D341Med (cell line): Measurements from ENCODE around the gene LUC7L.
"Not testable (repeated sequence)": the region's sequence is repeated elsewhere in the genome, so short reads cannot be mapped to it uniquely, and the experiment has no call there.

ENCODE experiments used
- DNase-seq: peaks from one replicate; pipeline ENCODE4 v3.0.0; 2012; ENCODE audit warnings: low spot score

LUC7L gene

GRCh38 chr16:228852-229730, at the start of gene LUC7L:
LUC7L (minus strand) TSS chr16:229449; CDS start chr16:229339, 110 bp downstream.
- DNase-seq, result peak; percentile 97

DNA sequence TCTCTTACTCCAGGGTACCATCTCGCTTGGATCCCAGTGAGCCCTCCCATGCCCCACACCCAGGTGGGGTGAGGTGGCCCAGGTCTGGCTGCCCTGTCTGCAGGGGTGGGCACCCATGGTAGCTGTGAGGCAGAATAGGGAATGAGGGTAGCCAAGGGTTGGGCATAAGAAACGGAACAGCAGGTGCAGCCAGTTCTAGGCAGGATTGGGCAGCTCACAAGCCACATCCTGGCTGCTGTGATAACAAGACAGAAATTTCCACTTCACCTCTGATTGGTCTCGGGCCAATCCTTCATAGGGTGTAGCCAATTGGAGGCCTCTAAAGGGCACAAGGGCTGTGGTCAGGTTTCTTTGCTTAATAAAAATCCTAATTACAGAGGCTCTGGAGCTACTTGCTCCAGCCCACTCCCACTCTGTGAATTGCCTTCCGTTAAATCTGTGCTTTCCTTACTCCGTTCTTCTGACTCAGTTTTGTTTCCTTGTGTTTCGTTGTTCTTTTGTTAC, 49.7 kb upstream of the LUC7L start:
- no peak for DNase-seq

DNA sequence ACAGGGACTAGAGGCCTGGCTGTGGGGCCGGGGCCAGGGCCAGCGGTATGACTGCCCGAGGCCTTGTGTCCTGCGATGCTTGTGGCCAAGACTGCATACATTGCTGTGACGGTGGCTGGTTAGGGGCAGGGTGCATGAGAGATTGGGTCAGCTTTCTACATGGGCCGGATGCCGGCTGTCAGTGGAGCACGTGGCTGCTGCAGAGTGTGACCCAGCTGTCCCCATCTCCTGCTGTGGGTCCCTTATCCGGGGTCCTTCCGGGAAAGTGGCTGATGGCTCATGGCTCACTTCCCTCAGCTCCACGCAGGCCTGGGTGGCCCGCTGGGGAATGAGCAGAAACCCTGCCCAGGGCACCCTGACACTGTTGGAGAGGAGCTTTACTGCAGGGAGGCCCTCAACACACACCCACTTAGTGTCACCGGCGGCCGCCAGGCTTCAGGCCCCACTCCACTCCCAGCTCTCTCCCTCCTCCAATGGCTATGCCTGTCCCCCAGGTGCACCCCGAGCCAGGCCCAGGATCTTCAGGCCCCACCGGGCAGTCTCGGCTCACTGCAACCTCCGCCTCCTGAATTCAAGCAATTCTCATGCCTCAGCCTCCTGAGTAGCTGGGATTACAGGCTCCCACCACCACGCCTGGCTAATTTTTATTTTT, 47.3 kb upstream of the LUC7L start:
- no peak for DNase-seq

DNA sequence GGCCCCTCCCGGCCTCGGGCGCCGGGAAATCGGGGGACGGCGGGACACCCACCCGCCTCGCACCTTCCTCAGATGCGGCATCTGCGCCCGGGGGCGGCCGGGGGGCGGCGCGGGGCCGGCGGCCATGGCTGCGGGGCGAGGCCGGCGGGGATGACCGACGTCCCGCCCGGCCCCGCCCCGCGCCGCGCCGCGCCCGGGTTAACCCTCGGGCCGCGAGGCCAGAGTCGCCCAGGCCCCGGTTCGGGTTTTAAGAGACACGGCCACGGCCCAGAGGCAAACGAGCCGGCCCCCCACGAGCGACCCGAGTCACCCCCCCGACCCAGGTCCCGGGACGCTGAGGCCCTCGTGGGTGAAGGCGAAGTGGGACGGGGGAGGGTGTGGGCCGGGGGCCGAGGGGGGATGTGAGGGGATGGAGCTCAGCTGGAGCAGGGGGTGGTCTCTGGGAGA, 46.6 kb upstream of the LUC7L start, which contains the start of gene RGS11:
Gene RGS11, minus strand, starts transcription at position 159 of the 447 bp plus-strand sequence. Its CDS starts 33 bp downstream, at position 126.
- DNase-seq, result no peak

DNA sequence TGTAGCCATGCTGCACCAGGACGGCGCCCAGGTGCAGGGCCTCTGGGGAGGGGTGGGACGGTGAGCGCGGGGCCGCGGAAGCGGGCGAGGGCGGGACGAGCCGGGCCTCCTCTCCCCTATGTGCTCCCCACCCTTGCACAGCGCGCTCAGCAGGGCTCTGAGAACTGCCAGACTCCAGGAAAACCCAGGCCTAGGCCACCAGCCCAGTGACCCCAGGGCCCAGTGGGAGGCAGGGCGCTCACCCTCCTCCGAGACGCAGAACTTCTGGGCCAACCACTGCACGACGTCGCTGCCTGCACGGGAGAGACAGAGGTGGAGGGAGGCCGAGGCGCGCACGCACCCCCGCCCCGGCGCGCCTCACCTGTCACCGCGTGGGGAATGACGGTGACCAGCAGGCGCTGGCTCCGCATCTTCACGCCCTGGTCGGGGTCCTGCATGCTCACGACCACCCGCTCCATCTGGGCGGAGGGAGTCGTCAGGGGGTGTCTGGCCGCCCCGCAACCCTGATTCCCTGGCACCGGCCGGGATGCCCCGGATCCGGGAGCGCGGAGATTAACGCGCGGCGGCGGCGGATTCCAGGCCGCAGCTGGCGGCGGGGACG, 45.9 kb upstream of the LUC7L start:
- DNase-seq, result no peak

DNA sequence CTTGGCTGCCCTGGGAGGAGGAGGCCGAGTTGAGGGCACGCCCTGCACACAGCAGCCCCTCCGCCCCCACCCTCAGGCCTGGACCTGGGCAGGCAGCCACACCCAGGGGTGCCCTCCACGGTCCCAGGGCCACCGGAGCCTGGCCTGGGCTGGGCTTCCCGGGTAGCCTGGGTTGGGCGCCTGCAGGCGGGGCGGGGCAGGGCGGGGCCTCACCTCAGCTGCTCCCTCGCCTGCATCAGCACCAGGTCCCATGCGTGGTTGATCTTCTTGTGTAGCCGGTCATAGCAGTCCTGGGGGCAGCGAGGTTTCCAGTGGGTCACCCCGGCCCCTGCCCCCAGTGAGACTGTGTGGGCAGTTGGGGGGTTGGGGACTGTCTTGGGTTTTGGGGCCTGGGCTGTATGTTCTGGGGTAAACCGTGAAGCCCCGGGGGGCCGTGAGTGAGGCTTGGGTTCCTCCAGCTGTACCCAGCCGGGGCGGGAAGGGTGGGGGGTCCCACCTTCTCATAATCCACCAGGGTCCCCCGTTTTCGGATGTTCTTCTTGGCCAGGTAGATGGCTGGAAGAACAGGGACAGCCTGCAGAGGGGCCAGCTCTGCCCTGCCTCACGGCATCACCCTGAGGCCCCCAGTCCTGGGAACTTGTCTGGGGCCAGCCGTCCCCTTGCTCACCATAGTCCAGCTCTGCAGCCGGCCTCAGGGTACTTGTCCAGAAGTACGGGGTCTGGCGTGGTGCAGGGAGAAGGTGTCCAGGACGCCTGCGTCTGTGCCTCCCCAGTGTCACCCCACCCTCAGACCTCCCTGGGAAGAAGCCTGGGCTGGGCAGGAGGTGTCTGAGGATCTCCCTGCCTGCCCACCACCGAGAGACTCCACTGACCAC, 44.5 kb upstream of the LUC7L start:
- no peak for DNase-seq

- DNase-seq, result no peak
Measured at GRCh38 chr16:272633-273546, 43.6 kb upstream of the LUC7L start.

- no peak for DNase-seq
Measured at GRCh38 chr16:270381-271255, 41.4 kb upstream of the LUC7L start.

- no peak for DNase-seq
Measured at GRCh38 chr16:269061-269796, 40.0 kb upstream of the LUC7L start.

GRCh38 chr16:268141-269053, 39.1 kb upstream of the LUC7L start:
- DNase-seq, result no peak

GRCh38 chr16:267562-267961, 38.3 kb upstream of the LUC7L start:
- not testable (repeated sequence) for DNase-seq

DNA sequence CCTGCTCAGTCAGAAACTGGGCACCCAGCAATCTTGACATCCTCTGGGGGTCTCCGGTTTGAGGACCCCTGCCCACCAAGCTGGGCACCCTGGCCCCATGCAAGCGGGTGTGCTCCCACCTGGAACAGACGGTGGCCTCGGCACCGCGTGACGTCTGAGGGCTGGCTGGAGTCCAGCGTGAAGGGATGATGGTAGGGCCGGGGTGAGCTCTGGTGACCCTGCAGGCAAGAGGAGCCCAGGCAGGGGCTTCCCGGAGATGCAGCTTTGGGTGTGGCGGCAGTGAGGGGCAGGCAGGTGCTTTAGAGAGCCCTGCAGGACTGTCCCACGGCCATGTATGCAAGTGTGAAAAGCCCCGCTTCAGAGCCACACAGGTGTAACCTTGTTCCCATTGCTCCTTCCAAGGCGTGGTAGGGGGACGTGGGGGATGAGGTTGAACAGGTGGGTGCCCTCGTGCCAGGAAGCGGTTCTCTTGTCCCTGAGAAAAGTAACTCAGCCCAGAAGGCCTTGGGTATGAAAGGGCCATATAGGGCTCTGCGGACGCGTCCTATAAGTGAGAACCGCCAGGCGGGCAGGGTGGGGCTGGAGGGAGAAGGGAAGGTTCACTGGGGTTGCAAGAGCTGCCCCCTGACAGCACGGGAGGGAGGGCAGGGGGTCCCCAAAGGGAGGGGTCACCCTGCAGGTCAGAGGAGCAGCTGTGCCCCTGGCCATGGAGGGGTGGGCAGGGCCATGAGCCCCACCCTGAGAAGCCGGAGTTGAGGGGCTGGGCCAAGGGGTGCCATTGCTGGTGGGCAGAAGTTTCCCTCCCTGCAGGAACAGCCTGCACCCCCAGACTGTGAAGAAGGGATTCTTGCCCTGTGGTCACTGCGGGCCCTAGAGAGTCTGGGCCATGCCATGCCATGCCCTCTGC, 37.3 kb upstream of the LUC7L start:
- DNase-seq, result no peak

GRCh38 chr16:265711-266110, 36.5 kb upstream of the LUC7L start:
- no peak for DNase-seq

DNA sequence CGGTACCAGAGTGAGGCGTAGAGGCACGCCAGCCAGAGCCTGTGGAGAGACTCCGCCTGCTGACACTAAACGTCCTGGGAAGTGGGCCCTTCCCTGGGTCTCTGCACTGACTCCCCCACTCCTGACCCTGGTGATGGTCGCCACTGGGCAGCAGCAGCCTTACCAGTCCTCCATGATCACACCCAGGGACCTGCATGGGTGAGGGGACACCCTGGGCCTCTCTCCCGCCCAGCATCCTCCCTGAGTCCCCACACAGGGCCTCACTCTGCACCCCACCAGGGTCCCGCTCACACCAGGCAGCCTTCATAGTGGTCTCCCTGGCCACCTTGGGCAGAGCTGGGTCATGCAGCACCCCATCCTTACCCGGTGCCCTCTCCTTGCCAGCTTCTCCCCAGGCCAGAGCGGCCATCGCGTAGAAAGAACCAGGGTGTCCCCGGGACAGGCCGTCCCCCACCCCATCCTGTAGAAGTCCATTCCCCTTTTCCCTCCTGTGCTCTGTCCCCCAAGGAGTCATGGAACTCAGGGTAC, 35.8 kb upstream of the LUC7L start:
- DNase-seq, result no peak

DNA sequence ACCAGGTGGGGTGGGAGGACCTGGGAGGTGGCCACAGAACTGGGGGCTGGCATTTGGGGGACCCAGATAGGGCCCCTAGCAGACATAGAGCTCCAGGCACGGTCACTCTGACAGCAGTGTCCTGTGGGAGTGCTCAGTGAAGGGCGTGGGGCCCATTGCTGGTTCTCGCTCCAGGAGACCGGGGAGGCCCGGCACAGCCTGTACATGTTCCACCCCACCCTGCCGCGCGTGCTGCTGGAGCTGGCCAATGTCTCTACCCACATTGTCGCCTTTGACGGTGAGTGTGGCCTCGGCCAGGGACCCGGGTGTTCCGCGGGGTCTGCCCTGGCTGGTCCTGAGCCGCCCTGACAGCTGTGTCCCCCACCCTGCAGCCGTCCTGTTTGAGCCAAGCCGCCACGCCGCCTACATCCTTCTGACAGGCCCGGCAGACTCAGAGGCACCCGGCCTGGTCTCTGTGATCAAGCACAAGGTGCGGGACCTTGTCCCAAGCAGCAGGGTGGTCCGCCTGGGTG, 35.2 kb upstream of the LUC7L start:
- DNase-seq, result no peak

- no peak for DNase-seq
Measured at GRCh38 chr16:263944-264343, 34.7 kb upstream of the LUC7L start.
